GM19193 (cell line): ENCODE measurements around the gene FGD4.

Experiments used
- POLR2A ChIP-seq: IDR thresholded peaks from 4 replicates; pipeline ENCODE4 v1.6.1; 2011; ENCODE audit not compliant: insufficient read depth, insufficient read length; ENCODE audit errors: extremely low read depth

FGD4 gene

DNA sequence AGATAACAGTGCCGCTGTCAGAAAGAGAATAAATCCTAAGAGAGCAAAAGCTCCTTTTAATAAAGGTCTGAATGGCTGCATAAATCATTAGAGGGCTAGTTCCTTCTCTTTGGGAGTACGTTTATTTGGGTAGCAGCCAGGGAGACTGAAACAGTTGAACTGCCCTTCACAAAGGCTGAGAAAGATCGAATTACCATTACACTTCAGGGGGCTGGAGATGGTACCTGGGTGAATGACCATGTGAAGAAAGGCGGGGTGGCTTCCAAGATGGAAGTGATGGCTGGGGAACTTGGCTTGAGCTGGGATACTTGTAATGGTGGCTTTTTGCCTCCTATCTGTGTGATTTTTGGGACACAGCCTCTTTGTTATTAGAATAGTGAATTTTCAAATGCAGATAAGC, 1.7 kb upstream of the FGD4 start:
- TF ChIP-seq POLR2A, result no peak

DNA sequence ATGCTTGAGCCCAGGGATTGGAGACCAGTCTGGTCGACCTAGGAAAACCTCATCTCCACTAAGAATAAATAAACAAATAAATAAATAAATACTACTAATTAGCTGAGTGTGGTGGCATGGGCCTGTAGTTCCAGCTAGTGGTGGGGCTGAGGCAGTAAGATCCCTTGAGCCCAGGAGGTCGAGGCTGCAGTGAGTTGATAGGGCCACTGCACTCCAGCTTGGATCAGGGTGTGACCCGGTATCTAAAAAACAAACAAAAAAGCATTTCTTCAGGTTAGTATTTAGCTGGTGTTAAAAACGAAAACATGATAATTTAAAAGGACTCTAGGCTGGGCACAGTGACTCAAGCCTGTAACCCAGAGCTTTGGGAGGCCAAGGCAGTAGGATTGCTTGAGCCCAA, 1.2 kb upstream of the FGD4 start:
- no peak for TF ChIP-seq POLR2A

DNA sequence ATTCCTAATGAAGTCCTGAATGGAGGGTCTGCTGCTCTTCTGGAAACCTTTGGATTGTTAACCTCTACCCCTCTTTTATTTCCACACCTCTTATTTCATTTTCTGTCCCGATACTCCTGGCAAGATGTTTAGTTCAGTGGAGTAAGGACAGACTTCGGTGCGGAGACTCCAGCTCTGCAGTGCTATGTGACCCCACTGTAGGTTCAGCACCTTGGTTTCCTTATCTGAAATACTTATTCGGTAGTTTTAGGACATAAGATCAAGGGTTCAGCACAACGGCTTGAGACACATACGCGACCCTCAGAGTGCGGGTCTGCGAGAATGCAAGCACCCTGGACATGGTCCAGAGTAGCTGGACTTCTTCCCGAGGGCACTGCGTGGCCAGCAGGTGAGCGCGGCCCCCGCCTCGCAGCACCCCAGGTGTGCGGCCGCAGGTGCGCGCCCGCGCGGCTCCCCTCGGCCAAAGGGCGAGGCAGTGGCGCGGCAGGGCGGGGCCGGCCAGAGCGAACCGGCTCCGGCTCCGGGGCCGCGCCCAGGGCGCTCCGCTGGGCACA, 465 bp upstream of the FGD4 start:
- no peak for TF ChIP-seq POLR2A

DNA sequence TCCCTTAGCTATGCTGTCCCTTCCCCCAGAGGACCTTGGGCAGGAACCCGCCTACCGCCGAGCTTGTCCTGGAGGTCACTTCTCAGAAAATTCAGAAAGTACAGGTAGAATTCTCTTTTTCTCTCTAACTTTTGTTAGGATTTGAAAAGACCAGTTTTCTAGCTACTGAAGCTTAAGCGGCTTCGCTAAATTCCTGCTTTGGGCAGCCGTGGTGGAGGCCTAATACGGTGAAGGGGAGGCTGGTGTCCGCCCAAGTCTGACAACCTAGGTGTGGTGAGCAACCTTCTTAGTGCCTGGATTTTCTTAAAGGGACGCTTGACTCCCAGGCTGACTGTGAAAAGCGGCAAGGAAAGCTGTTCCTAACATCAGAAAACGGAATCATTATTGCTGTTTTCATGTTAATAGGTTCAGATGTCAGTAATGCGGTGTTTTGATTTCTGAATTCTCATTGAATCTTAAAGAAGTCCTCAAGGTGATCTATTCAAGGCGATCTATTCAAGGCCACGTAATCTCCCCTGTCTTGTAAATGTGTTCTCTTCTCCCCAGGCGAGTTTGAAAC, 835 bp downstream of the FGD4 start:
- TF ChIP-seq POLR2A, result no peak

DNA sequence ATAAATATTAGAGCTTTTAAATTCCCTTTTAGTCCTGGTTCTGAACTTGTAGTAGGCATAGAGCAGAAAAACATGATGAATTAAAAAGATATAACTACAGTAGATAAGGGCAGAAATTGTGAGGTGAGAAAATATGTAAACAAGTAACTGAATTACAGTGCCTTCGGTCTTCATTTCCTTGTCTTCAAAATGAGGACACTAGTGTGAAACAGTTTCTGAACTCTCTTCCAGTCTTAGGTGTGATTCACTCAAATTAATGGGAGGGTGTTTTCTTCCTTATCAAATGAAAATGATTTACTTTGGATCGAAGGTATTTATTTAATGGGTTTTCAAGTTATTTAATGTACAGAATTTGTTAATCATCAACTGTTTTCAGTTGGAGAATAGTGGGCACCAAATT, 1.5 kb downstream of the FGD4 start:
- TF ChIP-seq POLR2A, result no peak

DNA sequence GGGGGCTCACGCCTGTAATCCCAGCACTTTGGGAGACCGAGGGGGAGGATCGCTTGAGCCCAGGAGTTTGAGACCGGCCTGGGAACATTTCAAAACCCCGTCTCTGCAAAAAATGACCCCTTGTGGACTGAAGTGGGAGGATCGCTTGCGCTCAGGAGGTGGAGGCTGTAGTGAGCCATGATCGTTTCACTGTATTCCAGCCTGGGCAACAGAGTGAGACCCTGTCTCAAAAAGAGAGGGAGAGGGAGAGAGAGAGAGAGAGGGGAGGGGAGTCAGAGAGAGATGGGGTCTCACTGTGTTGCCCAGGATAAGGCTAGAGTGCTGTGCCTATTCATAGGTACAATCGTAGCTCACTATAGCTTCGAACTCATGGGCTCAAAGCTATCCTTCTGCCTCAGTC, 2.8 kb downstream of the FGD4 start:
- TF ChIP-seq POLR2A, result no peak

DNA sequence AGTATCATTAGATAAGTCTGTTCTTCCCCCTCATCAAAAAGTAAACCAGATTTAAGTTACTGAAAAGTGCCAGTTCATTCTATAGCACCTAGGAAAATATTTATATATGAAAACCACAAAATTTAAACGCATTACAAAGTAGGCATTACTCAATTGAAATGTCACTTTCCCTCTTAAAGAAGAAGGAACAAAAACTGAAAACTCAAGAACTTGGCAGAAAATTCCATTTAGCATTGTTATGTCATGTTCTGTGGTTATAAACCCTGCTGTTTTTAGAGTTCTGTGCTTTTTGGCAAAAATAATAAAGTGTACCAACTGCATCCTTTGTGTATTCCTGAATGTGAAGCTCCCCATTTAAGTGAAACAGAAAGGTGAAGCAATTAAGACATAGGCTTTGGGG, 3.6 kb downstream of the FGD4 start:
- no peak for TF ChIP-seq POLR2A

DNA sequence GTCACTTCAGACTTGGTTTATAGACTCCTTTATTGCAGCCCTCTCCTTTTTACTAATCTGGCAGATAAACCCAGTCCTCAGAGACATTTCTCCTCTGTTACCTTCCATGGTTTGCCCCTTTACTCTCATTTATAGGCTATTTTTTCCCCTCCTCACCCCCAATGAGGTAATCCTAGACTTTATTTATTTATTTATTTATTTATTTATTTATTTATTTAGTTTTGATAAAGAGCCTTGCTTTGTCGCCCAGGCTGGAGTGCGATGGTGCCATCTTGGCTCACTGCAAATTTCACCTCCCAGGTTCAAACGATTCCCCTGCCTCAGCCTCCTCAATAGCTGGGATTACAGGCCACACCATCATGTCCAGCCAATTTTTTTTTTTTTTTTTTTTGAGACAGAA, 8.4 kb downstream of the FGD4 start:
- TF ChIP-seq POLR2A, result no peak

DNA sequence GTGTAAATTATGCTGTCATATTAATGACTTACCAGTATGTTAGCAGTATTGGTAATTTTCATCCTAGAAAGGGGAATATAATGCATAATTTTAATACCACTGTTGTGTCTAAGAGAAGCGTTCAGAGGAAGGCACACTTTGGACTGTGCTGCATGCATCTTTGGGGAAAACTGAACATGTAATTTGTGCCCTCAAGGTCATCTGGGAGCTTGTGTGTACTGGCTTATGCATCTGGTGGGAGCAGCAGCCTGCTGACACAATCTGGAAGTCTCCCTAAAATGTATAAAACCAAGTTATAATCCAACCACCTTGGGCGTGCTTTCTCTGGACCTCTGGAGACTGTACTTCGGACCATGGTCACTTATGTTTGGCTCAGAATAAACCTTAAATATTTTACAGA, 14.1 kb downstream of the FGD4 start:
- TF ChIP-seq POLR2A, result no peak

DNA sequence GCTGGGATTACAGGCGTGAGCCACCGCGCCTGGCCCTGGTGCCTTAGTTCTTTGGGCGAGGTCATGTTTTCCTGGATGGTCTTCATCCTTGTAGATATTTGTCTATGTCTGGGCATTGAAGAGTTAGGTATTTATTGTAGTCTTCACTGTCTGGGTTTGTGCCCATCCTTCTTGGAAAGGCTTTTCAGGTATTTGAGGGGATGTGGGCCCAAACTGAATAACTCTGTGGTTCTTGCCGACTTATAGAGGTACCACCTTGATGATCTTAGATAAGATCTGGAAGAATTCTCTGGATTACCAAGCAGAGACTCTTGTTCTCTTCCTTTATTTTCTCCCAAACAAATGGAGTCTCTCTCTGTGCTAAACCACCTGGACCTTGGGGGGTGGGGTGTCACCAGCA, 18.9 kb downstream of the FGD4 start:
- no peak for TF ChIP-seq POLR2A

DNA sequence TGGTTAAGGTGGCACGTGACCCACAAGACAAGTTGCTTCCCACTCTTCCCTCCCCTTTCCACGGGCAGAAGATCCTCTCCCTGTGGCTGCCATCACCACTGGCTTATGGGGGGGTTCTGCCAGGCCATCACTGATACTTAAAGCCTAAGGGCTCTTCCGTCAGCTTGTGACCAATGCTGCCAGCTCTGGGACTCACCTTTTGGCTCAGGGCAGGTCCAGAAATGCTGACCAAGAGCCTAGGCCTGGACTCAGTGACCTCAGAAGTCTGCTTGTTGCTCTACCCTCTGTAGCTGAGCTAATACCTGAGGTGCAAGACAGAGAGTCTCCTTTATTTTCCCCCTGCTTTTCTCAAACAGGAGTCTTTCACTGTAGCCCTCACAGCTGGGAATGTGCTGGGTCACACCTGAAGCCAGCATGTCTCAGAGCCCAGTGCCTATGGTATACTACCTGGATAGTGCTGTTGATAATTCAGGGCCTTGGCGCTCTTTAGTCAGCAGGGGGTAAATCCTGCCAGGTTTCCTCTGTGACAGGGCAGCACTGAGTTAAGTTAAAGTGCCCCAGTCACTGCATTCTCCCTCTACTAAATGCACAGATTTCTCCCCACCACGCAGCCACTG, 19.7 kb downstream of the FGD4 start:
- TF ChIP-seq POLR2A, result no peak

DNA sequence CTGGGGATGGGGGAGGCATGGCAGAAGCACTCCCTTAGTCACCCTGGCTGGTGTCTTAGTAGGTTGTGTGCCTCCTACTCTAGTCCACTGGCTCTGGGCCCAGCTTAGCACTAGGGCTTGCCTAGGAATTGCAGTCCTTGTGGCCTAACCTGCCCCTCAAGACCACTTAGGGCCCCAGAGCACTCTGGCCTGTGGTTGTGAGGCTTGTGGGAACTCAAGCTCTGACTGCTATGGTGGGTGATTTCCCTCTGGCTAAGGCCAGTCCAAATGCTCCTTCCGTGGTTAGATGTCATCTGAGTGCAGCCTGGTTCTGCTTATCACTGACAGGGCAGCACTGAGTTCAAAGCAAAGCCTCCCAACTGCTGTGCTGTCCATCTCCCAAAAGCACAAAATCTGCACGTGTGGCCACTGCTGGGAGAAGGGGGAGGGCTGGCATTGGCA, 20.2 kb downstream of the FGD4 start:
- no peak for TF ChIP-seq POLR2A

DNA sequence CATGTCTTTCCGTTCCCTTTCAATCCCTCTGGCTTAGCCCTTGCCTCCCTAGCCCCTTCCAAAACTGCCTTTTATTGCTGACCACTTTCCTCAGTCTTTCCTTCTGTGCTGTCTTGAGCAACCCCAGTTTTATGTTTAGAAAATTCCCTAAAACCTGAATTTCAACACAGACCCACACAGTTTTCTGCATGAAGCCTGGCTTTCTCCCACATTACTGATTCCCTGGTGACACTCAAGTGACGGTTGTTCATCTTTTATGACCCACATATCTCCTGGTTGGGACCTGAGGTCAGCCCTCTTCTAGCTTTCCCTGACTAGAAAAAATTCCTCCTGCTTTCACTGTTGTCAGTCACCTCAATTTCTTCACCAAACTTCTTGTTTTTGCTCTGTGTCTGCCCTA, 21.0 kb downstream of the FGD4 start:
- no peak for TF ChIP-seq POLR2A

DNA sequence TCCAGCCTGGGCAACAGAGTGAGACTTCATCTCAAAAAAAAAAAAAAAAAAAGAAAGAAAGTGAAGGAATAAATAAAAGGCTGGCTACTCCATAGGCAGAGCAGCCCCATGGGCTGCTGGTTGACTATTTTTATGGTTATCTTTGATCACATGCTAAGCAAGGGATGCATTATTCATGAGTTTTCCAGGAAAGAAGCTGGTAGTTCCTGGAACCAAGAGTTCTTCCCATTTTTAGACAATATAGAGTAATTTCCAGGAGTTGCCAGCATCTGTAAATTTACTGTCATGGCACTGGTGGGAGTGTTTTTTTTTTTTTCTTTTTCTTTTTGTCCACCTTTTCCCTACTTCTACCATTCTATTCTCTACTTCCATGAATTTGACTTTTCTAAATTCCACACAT, 24.2 kb downstream of the FGD4 start:
- TF ChIP-seq POLR2A, result no peak

DNA sequence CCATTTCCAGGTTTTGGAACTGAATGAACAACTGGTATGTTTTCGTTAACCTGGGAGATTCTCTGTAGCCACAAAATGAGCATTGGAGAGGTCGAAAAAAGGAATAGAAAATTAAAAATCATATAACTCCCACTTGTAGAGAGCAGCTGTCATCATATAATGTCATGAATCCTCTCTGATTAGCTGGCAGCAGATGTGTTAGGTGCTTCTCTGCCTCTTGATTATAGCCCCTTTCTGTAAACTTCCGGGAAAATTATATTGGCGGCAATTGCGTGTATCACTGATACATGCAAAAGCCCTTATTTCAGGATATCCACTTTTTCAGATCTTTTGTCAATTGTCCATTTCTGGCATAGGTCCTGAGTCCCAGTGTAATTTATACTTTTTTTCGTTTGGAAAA, 31.7 kb downstream of the FGD4 start:
- no peak for TF ChIP-seq POLR2A

DNA sequence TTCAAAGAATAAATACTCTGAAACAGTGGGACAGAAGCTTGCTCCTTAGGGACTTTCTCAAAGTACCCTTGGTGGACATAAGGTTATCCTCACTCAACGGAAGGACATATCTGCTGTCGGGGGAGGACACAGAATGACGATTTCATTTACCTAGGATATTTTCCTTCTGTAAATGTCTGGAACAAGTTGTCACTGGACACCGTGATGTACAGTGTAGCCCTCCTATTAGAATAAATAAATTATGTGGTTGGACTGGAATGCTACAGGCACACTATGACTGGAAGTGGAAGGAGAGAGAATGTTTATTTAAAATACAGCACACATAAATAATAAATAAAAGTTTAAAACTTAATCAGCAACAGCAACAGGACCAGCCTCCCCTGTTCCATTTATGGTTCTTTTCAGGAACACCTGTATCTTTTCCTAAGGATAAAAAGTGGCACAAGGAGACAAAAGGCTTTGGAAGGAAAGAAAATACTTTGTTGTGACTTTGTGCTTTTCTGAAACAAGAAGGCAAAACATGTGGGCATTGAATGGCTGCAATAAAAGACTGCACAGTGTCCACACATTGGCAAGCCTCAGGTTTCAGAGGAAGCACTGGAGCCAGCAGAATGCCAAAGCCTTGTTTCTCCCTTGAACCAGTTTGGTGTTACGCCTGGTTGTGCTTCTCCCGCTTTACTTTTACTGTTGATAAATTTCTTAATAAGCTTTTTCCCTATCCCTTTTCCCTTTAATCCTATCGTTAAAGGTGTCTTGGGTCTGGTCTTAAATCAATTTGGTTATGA, 36.8 kb downstream of the FGD4 start:
- TF ChIP-seq POLR2A, result no peak
